Hematopoietic multipotent progenitor cell treated with erythropoietin and hydrocortisone succinate and interleukin-3 and kit ligand, for 17 days (in vitro differentiated cells): Measurements from ENCODE around the gene ZNF613.
"Not testable (repeated sequence)": the region's sequence is repeated elsewhere in the genome, so short reads cannot be mapped to it uniquely, and the experiment has no call there.

Experiments
- DNase-seq: peaks from one replicate; pipeline ENCODE4 v3.0.0-alpha.2; 2015; ENCODE audit warnings: low spot score

Gene ZNF613

DNA sequence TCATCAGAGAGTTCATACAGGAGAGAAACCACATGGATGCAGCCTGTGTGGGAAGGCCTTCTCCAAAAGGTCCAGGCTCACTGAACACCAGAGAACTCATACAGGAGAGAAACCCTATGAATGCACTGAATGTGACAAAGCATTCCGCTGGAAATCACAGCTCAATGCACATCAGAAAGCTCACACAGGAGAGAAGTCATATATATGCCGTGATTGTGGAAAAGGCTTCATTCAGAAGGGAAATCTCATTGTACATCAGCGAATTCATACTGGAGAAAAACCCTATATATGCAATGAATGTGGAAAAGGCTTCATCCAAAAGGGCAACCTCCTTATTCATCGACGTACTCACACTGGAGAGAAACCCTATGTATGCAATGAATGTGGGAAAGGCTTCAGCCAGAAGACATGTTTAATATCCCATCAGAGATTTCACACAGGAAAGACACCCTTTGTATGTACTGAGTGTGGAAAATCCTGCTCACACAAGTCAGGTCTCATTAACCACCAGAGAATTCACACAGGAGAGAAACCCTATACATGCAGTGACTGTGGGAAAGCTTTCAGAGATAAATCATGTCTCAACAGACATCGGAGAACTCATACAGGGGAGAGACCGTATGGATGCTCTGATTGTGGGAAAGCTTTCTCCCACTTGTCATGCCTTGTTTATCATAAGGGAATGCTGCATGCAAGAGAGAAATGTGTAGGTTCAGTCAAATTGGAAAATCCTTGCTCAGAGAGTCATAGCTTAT is 17.7 kb downstream of the ZNF613 start:
- no peak for DNase-seq

DNA sequence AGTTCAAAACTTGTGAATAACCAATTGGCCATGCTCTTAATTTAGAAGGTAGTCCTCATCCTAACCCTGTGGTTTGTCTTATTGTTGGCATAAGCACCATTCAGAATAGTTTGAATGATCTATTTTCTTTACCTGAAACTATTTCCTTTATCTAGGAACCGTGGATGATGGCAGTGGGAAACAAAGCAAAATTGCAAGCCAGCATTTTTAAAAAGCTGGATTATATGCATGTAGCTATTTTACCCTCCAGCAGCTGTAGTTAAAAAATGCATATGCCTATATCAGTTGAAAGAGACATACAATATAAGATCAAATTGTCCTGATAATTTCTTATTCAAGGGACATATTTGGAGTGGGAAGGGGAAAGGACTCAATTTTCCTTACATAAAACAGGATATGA is 19.3 kb downstream of the ZNF613 start:
- DNase-seq = no peak

DNA sequence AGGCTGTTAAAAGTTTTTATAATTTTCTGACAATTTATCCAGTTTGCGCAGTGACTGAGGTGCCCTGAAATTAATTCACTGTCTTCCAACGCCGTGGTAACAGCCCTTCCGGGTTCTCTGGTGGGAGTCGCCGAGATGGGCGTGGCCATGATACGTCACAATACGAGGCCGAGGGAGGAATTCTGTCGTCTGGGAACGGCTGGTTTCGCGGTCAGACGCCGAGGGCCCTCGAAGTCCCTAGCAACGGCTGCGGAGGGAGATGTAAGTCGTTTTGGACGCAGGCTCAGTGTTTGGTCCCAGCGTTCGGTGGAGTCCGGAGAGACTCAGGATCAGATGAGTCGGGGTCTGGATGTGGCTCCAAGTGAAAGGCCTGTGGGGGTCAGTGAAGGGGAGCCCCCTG is 21.7 kb downstream of the ZNF613 start:
- no peak for DNase-seq

DNA sequence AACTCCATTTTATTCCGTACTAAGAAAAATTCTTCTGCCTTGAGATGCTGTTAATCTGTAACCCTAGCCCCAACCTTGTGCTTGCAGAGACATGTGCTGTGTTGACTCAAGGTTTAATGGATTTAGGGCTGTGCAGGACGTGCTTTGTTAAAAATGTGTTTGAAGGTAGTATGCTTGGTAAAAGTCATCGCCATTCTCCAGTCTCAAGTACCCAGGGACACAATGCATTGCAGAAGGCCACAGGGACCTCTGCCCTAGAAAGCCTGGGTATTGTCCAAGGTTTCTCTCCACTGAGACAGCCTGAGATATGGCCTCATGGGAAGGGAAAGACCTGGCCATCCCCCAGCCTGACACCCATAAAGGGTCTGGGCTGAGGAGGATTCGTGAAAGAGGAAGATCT is 30.6 kb downstream of the ZNF613 start:
- DNase-seq = not testable (repeated sequence)

DNA sequence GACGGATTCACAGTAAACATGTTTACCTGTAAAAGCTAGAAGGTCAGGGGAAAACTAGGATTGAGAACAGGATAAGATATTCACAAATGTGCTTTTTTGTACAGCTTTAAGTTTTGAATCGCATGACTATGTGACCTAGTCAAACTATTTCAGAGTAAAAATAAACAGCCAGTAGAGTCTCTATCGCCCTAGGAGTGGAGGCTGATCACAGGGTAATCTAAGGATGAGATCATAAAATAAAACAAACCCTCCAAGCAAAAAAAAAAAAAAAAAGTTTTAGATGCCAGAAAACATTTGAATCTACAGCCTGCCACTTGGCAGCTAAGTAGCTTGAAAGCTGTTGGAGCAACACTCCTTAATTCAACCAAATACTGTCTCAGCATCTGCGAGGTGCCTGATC is 32.5 kb downstream of the ZNF613 start:
- no peak for DNase-seq

DNA sequence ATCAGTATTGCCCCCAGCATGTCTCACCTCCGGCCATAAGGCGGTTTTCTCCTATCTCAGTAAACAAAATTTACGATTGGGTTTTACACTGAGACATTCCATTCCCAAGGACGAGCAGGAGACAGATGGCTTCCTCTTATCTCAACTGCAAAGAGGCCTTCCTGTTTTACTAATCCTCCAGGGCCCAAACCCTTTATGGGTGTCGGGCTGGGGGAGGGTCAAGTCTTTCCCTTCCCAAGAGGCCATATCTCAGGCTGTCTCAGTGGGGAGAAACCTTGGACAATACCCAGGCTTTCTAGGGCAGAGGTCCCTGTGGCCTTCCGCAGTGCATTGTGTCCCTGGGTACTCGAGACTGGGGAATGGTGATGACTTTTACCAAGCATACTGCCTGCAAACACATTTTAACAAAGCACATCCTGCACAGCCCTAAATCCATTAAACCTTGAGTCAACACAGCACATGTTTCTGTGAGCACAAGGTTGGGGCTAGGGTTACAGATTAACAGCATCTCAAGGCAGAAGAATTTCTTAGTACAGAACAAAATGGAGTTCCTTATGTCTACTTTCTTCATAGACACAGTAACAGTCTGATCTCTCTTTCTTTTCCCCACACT is 33.5 kb downstream of the ZNF613 start:
- not testable (repeated sequence) for DNase-seq

DNA sequence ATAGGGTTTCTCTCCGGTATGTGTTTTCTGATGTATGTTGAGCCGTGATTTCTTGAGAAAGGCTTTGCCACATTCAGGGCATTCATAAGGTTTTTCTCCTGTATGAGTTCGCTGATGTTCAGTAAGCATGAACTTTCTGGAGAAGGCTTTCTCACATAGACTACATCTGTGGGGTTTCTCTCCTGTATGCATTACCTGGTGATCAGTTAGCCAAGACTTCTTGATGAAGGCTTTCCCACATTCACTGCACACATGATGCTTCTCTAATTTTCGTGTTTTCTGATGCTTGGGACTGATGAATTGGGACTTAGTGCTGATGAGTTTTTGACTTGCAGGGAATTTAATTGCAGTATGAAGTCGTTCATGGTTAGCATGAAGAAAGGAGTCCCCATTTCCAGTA is 38.3 kb downstream of the ZNF613 start:
- no peak for DNase-seq

DNA sequence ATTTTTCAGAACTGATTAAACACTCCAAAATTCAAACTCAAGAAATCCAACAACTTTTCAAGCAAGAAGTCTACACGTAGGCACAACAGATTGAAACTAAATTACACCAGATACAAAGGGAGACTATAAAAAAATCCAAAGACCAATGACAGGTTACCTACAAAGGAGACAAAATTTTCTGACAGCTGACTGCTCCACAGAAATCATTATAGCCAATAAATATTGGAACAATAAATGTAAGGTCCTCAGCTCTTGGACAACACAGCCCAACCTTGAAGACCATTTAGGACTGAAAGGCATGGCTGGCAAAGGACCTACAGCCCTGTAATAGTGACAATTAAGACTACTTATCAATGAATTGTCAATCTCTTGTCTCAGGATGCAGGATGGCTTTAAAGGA is 43.4 kb downstream of the ZNF613 start:
- no peak for DNase-seq

DNA sequence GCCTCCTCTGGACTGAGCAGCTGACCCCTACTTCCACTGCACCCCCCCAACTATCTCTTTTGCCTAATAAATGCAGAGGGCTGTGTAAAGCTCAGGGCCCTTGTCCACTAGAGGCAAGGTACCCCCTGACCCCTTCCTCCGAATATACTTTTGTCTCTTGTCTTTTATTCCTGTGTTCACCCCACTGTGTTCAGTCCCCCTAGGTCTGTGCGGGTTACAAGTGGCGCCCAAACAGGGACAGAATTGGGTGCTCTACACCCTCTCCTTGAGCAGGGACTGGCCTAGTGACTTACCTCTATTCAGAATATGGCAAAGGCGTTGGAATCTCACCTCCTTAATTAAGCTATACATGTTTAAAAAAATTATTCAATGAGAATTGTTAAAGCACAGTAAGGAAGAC is 44.4 kb downstream of the ZNF613 start:
- no peak for DNase-seq

DNA sequence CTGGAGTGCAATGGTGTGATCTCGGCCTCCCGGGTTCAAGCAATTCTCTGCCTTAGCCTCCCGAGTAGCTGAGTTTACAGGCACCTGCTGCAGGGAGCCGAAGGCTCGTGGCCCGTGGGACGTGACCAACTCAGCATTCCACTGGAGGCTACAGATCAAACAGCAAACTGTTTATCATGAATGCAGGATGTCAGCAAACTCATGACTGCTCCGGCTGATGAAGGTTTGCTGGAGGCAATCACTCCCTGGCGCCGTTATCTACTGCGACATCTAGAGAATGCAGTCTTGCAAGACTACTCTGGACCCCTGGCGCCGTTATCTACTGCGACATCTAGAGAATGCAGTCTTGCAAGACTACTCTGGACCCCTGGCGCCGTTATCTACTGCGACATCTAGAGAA is 48.5 kb downstream of the ZNF613 start:
- DNase-seq = not testable (repeated sequence)

DNA sequence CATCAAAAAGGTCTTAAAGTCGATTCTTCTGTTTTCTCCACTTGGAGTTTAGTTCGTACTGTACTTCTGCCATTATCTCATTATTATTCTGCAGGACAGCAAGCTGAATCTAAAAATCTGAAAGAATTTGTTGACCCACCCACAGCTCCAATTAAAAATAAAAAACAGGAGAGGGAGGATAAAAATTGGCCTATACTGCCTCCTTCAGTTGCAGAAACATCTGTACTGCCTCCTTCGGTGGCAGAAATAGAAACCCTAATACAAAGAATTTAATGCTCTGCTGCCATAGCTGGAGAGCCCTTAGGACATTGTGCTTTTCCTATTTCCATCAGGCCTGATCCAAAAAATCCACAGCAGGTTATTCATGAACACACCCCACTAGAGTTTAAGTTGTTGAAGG is 49.6 kb downstream of the ZNF613 start:
- no peak for DNase-seq

DNA sequence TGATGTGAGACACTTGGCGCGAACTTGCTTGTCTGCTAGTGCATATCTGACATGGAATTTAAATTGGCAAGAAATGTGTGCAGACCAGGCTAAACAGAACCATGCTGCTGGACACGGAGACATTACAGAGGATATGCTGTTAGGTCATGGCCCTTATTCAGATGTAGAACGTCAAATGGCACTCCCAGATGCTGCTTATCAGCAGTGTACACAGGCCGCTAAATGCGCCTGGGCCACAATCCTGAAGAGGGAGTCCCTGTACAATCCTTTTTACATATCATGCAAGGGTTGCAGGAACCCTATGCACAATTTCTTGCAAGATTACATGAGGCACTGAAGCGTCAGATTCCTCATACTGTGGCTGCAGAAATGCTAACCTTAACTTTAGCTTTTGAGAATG is 50.1 kb downstream of the ZNF613 start:
- no peak for DNase-seq

DNA sequence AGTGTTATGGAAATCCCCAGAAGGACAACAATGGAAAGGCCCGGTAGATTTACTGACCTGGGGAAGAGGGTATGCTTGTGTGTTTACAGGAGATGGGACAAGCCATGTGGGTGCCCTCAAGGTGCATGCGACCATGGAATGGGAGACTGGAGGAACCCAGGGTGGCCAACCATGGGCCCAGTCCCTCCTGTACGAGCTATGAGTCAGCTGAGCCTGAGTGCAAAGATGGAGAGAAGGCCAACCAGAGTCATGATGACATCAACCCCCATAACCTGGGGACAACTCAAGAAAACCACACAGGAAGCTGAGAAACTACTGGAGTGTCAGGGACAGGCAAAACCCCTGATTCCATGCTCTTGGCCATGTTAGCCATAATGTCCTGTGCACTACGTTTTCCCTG is 51.6 kb downstream of the ZNF613 start:
- DNase-seq = no peak

DNA sequence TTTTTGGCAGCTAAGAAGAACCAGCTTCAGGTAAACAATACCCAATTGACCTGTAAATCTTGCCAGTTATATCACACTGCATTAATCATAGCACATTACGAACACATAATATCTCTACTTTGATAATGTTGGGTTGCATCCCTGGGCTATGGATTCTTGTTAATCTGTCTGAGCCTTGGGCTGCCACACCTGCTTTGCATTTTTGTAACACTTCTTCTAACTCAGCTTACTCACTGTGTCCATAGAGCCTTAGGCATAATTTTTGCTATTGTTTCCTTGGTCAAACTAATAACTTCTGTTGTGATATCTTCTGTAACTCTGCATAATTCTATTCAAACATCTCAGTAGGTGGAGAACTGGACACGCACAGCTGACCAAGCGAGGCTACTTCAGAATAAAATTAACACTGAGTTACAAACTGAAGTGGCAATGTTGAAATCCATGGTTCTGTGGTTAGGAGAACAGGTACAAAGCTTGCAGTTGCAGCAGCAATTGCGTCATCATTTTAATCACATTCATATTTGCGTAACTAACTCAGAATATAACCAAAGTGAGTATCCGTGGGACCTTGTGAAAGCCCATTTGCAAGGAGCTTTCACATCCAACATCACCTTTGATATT is 53.0 kb downstream of the ZNF613 start:
- DNase-seq = no peak

DNA sequence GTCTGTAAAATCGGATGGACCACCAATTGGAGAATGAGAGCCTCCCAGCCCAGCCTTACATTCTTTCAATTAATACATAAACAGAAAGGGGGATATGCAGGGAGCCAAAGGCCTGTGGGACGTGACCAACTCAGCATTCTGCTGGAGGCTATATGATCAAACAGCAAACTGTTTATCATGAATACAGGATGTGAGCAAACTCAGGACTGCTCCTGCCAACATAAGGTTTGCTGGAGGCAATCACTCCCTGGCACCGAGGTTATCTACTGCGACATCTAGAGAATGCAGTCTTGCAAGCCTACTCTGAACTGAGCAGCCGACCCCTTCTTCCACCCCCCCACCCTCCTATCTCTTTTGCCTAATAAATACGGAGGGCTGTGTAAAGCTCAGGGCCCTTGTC is 53.7 kb downstream of the ZNF613 start:
- not testable (repeated sequence) for DNase-seq

DNA sequence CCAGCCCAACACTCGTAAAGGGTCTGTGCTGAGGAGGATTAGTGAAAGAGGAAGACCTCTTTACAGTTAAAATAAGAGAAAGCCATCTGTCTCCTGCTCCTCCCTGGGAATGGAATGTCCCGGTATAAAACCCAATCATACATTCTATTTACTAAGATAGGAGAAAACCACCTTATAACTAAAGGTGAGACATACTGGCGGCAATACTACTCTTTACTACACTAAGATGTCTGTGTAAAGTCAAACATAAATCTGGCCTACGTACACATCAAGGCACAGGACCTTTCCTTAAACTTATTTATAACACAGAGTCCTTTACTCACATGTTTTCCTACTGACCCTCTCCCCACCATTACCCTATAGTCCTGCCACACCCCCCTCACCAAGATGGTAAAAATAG is 56.1 kb downstream of the ZNF613 start:
- DNase-seq = no peak

DNA sequence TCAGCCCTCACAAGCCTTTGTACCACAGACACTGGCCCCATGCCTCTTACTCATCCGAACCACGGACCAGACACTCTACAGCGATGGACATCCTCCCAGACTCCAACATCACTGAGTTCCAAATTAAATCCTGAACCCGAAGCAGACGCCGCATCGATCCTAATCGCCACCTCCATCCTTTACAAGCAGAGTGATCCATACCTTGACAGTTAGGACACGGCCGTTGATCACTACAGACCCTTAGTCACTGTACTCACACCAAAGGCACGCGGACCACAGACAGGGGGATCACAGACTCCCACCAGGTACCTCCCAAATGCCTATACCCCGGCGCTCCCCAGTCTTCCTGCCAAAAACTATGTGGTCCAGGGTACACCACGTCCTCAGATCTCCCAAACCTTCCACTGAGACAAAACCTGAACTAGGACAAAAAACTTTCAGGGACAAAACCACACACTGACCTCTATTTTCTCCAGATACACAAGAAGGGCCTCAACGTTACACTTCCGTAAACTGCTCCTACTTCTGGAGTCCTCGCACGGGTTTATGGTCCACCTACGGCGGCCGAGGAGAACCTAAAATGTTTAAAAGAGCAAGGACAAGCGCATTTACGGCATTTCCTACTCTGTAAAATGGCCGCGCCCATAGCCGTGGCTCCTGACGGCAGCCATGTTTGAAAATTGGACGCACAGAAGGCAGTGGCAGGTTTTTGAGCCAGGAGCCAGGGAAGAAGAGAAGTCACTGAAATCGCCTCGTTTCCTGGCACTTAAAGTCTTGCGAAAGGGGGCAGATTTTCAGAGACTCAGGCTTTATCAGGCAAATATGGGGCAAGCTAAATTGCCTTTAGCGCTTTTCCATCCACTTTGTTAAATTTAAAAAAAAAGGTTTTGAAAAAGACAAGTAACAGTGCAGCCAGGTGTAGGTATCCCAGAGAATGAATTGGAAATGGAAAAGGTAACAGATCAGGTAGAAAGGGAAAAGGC is 59.3 kb downstream of the ZNF613 start, which contains the start of gene ZNF350:
ZNF350 (minus strand) TSS at position 532 of the 983 bp plus-strand sequence. CDS start 12,480 bp downstream, outside the sequence.
- DNase-seq = peak; percentile 70

DNA sequence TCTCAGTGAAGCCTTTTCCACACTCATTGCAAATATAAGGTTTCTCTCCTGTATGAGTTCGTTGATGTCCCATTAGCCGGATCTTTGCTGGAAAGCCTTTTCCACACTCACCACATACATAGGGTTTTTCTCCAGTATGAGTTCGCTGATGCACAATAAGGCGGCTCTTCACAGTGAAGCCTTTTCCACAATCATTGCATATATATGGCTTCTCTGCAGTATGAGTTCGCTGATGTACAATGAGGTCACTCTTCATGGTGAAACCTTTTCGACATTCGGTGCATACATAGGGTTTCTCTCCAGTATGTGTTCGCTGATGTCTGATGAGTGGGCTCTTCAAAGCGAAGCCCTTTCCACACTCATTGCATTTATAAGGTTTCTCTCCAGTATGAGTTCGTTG is 66.2 kb downstream of the ZNF613 start:
- DNase-seq = no peak

DNA sequence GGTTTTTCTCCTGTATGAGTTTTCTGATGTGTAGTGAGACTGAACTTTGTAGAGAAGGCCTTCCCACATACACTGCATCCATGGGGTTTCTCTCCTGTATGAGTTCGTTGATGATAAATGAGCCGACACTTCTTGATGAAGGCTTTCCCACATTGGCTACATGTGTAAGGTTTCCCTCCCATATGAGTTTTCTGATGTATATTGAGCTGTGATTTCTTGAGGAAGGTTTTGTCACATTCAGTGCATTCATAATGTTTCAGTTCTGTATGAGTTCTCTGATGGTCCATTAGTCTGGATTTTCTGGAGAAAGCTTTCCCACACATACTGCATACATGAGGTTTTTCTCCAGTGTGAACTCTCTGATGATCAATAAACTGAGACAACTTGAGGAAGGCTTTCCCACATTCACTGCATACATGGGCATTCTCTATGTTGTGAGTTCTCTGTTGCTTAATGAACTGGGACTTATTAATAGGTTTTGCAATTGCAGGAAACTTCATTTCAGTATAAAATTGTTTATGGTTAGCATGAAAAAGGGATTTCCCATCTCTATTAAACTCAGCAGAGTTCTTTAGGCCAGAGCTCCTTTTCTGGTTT is 66.9 kb downstream of the ZNF613 start:
- no peak for DNase-seq
